ENCODE data around the gene NPM1.
A peak's percentile ranks its signal among the peaks of the same experiment; 100 is the strongest.

DNA sequence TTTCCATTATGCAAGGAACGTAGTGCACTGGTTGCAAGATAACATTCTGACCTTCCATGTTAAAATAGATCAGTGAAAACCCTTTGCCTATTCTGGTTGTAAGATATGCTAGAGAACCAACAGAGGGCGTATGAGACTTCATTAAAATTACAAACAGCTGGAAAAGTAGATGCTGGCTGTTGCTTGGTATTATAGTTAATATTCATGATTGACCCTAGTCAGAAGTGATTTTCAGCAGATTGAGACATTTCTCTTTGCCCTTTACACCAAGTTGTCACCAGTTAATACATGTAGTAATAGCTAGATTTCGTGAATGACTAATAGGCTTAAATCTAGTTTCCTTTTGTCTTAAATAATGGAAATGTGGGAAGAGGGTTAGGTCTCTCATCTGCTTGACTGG lies 18.0 kb downstream of the NPM1 start:
- TF ChIP-seq TCF4 (CRISPR knock-in tag; IDR thresholded peaks at IDR 0.05; ENCODE audit: borderline replicate concordance), result peak; percentile 19; the same call in 1 of the 2 replicates
- TF ChIP-seq ZFP3 (CRISPR knock-in tag; IDR thresholded peaks at IDR 0.05), result no peak
- no peak for TF ChIP-seq SNAI2 (CRISPR knock-in tag; IDR thresholded peaks at IDR 0.05)
- TF ChIP-seq, protein P1, sequence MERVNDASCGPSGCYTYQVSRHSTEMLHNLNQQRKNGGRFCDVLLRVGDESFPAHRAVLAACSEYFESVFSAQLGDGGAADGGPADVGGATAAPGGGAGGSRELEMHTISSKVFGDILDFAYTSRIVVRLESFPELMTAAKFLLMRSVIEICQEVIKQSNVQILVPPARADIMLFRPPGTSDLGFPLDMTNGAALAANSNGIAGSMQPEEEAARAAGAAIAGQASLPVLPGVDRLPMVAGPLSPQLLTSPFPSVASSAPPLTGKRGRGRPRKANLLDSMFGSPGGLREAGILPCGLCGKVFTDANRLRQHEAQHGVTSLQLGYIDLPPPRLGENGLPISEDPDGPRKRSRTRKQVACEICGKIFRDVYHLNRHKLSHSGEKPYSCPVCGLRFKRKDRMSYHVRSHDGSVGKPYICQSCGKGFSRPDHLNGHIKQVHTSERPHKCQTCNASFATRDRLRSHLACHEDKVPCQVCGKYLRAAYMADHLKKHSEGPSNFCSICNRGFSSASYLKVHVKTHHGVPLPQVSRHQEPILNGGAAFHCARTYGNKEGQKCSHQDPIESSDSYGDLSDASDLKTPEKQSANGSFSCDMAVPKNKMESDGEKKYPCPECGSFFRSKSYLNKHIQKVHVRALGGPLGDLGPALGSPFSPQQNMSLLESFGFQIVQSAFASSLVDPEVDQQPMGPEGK (CRISPR knock-in tag; IDR thresholded peaks at IDR 0.05; ENCODE audit: borderline replicate concordance), result no peak
- no peak for TF ChIP-seq RARB (CRISPR knock-in tag; IDR thresholded peaks at IDR 0.05)
- TF ChIP-seq ZFP30 (CRISPR knock-in tag; IDR thresholded peaks at IDR 0.05), result no peak
- no peak for TF ChIP-seq OSR1 (CRISPR knock-in tag; IDR thresholded peaks at IDR 0.05)
- TF ChIP-seq CSDC2 (CRISPR knock-in tag; IDR thresholded peaks at IDR 0.05), result no peak
- no peak for TF ChIP-seq ARNTL (CRISPR knock-in tag; IDR thresholded peaks at IDR 0.05; ENCODE audit: borderline replicate concordance, low read depth)
- TF ChIP-seq, protein P2, sequence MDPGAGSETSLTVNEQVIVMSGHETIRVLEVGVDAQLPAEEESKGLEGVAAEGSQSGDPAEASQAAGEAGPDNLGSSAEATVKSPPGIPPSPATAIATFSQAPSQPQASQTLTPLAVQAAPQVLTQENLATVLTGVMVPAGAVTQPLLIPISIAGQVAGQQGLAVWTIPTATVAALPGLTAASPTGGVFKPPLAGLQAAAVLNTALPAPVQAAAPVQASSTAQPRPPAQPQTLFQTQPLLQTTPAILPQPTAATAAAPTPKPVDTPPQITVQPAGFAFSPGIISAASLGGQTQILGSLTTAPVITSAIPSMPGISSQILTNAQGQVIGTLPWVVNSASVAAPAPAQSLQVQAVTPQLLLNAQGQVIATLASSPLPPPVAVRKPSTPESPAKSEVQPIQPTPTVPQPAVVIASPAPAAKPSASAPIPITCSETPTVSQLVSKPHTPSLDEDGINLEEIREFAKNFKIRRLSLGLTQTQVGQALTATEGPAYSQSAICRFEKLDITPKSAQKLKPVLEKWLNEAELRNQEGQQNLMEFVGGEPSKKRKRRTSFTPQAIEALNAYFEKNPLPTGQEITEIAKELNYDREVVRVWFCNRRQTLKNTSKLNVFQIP (CRISPR knock-in tag; IDR thresholded peaks at IDR 0.05; ENCODE audit: borderline replicate concordance, low read depth), result no peak
- no peak for TF ChIP-seq CREB5 (CRISPR knock-in tag; IDR thresholded peaks at IDR 0.05; ENCODE audit: low read depth)
- TF ChIP-seq ZNF565 (CRISPR knock-in tag; conservative IDR thresholded peaks at IDR 0.05; ENCODE audit: low read depth), result no peak
- no peak for TF ChIP-seq CSRNP3 (CRISPR knock-in tag; IDR thresholded peaks at IDR 0.05)

Data from SK-N-SH treated with all-trans-retinoic acid at 6 μM for 48 hours (cell line).